OCI-LY1 (cell line): Measurements from ENCODE around the gene COPE.

Experiments used
- EZH2 ChIP-seq: fragments of 200-600 bp; sonication (generic), shearing (Covaris generic); IDR thresholded peaks from 2 replicates; pipeline ENCODE4 v1.8.0; 2017; ENCODE audit warnings: borderline replicate concordance, mixed run types, mild to moderate bottlenecking, antibody characterized with exemption, low read length, moderate library complexity, mixed read lengths
- TF ChIP-seq, protein P1 (sequence below): fragments of 200-600 bp; sonication (generic), shearing (Covaris generic); IDR thresholded peaks from 2 replicates; pipeline ENCODE4 v1.5.1; 2017; ENCODE audit warnings: mild to moderate bottlenecking, antibody characterized with exemption, low read length, moderate library complexity, mixed read lengths

DNA sequence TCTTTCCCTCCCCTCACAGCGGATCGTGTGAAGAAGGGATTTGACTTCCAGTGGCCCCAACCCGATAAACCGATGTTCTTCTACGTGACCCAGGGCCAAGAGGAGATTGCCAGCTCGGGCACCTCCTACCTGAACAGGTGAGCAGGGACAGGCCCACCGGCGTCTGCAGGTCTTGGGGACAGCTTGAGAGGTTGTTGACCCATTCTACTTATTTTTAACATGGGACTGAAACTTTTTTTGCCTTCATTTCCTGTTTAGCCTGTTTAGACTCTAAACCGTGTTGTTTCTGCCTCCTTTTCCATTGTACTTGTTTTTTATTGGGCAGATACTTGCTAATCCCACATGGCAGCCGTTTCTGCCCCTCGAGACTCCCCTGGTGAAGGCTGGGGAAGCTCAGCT, 58.9 kb downstream of the COPE start:
- TF ChIP-seq, protein P1, sequence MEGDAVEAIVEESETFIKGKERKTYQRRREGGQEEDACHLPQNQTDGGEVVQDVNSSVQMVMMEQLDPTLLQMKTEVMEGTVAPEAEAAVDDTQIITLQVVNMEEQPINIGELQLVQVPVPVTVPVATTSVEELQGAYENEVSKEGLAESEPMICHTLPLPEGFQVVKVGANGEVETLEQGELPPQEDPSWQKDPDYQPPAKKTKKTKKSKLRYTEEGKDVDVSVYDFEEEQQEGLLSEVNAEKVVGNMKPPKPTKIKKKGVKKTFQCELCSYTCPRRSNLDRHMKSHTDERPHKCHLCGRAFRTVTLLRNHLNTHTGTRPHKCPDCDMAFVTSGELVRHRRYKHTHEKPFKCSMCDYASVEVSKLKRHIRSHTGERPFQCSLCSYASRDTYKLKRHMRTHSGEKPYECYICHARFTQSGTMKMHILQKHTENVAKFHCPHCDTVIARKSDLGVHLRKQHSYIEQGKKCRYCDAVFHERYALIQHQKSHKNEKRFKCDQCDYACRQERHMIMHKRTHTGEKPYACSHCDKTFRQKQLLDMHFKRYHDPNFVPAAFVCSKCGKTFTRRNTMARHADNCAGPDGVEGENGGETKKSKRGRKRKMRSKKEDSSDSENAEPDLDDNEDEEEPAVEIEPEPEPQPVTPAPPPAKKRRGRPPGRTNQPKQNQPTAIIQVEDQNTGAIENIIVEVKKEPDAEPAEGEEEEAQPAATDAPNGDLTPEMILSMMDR, result no peak
- TF ChIP-seq EZH2, result no peak
